Cardiac fibroblast (primary cell): Measurements from ENCODE around the gene KLHL13.
"Not testable (repeated sequence)": the region's sequence is repeated elsewhere in the genome, so short reads cannot be mapped to it uniquely, and the experiment has no call there.

Experiments used
- DNase-seq, 2 donors: peaks; one replicate each; pipeline versions ENCODE4 v3.0.0 to v3.0.0-alpha.2; 2010; ENCODE audit warnings: low read depth in 2 of 2
- H3K4me3 ChIP-seq, 2 donors: replicated peaks in 1 of 2; 1 replicate in 1 of 2; 2 replicates in 1 of 2; pipeline ENCODE4 v1.5.1; 2011; ENCODE audit warnings: low read depth in 2 of 2, low read length in 2 of 2, mild to moderate bottlenecking in 2 of 2, moderate library complexity in 1 of 2
- TF ChIP-seq, protein P1 (sequence below): IDR thresholded peaks from one replicate; pipeline ENCODE4 v1.5.1; 2011; ENCODE audit warnings: low read depth, mild to moderate bottlenecking, low read length, inconsistent platforms

Gene KLHL13

DNA sequence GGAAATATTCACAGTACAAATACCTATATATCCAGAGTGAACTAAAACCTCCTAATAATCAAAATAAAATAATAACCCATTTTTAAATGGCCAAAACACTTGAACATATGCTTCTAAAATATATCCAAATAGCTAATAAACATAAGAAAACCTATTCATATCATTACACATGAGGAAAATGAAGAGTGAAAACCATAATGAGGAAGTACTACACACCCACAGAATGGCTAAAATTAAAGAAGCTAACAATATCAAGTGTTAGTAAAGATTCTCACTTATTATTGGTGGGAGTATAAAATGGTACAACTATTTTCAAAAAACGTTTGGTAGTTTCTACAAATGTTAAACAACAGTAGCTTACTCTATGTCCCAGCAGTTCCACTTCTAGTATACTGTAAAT is 92.1 kb downstream of the KLHL13 start:
- TF ChIP-seq, protein P1, sequence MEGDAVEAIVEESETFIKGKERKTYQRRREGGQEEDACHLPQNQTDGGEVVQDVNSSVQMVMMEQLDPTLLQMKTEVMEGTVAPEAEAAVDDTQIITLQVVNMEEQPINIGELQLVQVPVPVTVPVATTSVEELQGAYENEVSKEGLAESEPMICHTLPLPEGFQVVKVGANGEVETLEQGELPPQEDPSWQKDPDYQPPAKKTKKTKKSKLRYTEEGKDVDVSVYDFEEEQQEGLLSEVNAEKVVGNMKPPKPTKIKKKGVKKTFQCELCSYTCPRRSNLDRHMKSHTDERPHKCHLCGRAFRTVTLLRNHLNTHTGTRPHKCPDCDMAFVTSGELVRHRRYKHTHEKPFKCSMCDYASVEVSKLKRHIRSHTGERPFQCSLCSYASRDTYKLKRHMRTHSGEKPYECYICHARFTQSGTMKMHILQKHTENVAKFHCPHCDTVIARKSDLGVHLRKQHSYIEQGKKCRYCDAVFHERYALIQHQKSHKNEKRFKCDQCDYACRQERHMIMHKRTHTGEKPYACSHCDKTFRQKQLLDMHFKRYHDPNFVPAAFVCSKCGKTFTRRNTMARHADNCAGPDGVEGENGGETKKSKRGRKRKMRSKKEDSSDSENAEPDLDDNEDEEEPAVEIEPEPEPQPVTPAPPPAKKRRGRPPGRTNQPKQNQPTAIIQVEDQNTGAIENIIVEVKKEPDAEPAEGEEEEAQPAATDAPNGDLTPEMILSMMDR: no peak
- H3K4me3 ChIP-seq: no peak overlapping the region
- DNase-seq: no peak

DNA sequence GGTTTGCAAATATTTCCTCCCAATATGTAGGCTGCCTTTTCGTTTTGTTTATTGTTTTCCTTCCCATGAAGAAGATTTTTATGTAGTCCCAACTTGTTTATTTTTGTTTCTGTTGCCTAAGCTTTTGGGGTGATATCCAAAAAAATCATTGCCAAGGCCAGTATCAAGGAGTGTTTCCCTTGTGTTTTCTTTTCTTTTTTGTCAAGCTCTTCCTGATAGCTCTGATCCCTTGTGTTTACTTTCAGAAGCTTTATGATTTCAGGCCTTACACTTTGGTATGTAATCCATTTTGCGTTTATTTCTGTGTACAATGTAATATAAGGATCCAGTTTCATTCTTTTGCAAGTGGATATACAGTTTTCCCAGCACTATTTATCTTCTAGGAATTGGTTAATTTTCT is 93.9 kb downstream of the KLHL13 start:
- DNase-seq: no peak
- H3K4me3 ChIP-seq: no peak overlapping the region
- TF ChIP-seq, protein P1: no peak

DNA sequence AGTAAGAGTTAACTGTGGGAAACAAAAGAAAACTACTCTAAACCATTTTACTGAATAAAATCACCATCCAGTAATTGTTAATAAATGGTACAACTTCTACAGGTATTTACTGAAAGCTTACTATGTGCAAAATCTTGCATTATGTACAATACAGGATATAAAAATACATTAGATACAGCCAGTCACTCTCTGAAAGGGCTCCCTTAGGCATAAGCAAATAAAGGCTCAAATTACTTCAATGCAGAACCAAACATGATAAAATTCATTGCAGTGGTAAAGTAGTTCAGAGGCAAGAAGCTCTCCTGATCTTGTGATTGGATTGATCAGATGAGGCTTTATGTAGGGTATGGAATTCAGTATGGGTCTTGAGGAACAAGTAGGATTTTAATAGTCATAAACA is 100.2 kb downstream of the KLHL13 start:
- TF ChIP-seq, protein P1: no peak
- no peak overlapping the region for H3K4me3 ChIP-seq
- no peak for DNase-seq

DNA sequence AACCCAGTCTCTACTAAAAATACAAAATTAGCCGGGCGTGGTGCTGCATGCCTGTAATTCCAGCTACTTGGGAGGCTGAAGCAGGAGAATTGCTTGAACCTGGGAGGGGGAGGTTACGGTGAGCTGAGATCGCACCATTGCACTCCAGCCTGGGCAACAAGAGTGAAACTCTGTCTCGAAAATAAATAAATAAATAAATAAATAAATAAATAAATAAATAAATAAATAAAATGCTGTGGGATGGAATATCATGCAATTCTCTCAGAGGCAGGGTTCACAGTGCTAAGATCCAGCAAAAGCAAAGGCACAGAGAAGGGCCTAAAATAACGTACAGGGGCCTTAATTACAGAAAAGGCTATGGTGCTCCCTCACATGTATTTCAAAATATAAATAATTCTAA is 114.2 kb downstream of the KLHL13 start:
- H3K4me3 ChIP-seq, DNase-seq: not testable (repeated sequence)

DNA sequence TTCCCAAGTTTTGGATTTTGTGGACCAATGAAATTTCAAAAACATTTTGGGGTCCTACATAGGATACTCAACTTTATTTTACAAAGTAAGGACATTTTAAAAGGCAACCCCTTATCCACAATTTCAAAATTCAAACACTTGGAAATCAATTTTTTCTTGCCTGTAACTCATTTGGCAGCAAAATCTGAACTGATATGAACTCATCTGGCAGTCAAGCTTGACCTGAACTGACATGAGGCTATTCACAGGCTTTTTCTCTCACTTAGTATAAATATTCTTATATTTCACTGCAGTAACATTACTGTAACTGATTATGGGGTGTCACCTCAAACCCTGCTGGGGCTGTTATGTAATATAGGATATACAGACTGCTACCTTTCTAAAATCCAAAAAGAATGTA is 116.1 kb downstream of the KLHL13 start:
- TF ChIP-seq, protein P1: no peak
- H3K4me3 ChIP-seq: no peak overlapping the region
- no peak for DNase-seq

DNA sequence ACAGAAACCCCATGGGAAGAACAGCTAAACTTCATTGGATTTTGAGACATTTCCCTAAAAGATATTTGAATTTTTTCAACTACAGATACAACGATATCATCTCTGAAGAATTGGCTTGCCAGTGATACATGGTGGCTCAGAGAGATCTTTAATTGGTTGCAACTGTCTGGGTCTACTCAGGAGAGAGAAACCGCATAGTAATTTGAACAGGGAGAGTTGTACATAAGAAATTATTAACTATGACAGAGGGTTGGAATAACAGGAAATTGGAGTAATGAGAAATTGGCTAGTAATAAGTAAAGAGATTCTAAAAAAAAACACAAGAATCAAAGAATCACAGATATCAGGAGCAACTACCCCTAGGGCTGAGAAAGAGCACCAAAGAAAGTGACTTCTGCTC is 118.4 kb downstream of the KLHL13 start:
- TF ChIP-seq, protein P1: no peak
- no peak for DNase-seq
- no peak overlapping the region for H3K4me3 ChIP-seq

DNA sequence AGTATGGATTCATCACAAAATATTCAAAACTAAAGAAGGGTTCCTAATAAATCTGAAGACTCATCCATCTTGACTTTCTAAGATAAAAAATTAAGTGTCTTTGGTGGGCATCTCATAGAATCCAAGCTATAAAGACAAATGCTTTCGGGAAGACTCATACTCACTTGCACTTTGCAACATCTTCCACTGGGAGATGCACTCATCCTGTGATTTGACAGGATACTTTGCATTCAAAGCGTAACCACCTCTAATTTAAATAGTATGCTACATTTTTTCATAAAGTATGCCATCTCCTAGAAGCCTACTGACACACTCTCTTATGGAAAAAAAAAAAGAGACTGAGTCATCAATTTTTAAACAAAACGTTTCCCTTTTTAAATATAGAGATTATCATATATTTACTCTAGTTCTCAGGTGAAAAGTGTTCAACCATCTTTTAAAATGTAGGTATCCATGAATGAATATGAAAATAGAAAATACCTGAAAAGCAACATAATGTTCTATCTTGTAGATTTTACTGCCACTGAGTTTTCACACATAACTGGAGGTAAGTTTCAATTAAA is 119.6 kb downstream of the KLHL13 start:
- DNase-seq: peak in 1 of 2 donors; percentile 8
- TF ChIP-seq, protein P1: no peak
- H3K4me3 ChIP-seq: no peak overlapping the region
